ENCODE measurements around the gene CBARP. TPM values are rescaled to one million over a fixed set of nuclear protein-coding genes. Genes with fewer than 3 reads are reported as not detected.

CBARP gene
- total RNA-seq, 2 donors from 2014 or later: 0.33 to 0.78 TPM

DNA sequence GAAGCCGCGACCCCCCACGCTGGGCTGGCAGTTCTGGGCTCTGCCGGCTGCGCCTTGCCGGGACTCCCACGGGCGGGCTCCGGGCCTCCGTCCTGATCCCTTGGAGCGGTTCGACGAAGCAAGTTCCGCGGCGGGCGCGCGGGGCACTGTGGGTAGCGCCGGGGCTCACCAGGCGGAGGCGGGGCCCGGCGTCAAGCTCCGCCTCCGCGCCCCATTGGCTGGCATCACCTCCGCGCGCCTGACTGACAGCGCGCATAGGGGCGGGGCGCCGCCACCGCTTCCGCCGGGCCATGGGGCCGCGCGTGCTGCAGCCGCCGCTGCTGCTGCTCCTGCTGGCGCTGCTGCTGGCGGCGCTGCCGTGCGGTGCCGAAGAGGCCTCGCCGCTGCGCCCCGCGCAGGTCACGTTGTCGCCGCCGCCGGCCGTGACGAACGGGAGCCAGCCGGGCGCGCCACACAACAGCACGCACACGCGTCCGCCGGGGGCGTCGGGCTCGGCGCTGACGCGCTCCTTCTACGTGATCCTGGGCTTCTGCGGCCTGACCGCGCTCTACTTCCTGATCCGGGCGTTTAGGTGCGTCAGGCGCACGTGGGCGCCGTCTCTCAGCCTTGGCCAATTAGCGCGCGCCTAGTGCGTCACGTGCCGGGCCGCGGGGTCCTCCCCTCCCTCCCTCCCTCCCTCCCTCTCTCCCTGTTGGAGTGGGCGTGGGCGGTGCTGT, 37.6 kb upstream of the CBARP start, which contains the start of gene FAM174C:
Gene FAM174C (plus strand): TSS at position 271 of the 716 bp plus-strand sequence. CDS start 20 bp downstream, at position 291.
- peak within 1 kb of the TSS; percentile 43 to 72 for H3K4me3 ChIP-seq
- DNase-seq (peak; percentile 95 to 97 (median 96)), ATAC-seq (peak; percentile 88)
- H3K36me3 ChIP-seq (replicated peaks in 1 of 2; ENCODE audit: insufficient read depth in 1 of 2, low read depth in 2 of 2): peaks cover 7 to 22% of the 10 kb centered on the region in 2 donors
- H3K27me3 ChIP-seq: no peaks in the 10 kb centered on the region
- H3K4me1 ChIP-seq: peaks cover 61% of the 10 kb centered on the region
- no peaks in the 10 kb centered on the region for H3K9me3 ChIP-seq
- WGBS, 2 donors: 0% methylated on average over 8 to 74 of the region's 98 CpGs
- peak within 1 kb of the TSS; percentile 86 to 100 (median 98) for H3K27ac ChIP-seq
- peak; percentile 58 to 69 (median 62) for TF ChIP-seq POLR2A (IDR thresholded peaks at IDR 0.05)
- TF ChIP-seq, protein P1, sequence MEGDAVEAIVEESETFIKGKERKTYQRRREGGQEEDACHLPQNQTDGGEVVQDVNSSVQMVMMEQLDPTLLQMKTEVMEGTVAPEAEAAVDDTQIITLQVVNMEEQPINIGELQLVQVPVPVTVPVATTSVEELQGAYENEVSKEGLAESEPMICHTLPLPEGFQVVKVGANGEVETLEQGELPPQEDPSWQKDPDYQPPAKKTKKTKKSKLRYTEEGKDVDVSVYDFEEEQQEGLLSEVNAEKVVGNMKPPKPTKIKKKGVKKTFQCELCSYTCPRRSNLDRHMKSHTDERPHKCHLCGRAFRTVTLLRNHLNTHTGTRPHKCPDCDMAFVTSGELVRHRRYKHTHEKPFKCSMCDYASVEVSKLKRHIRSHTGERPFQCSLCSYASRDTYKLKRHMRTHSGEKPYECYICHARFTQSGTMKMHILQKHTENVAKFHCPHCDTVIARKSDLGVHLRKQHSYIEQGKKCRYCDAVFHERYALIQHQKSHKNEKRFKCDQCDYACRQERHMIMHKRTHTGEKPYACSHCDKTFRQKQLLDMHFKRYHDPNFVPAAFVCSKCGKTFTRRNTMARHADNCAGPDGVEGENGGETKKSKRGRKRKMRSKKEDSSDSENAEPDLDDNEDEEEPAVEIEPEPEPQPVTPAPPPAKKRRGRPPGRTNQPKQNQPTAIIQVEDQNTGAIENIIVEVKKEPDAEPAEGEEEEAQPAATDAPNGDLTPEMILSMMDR (IDR thresholded peaks at IDR 0.05): no peak
- intact Hi-C loops (cut with DNase I): no loop called here

DNA sequence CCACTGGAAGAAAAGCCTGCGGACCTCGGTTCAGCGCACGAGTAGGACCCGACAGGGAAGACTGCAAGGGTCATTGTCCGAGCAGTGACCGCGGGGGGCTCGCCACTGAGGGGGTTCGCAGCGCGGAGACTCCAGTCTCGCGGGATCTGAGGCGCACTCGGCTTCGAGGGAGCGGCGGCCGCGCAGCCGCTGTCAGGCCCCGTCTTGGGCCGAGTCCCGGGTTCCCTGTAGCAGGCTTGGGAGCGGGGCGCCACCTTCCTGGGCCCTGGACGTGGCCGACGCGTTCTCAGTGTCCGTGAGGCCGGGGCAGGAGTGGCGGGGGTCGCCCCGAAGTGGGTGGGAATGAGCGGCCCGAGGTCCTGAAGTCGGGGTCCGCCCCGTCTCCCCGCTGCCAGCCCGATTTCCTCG, 37.1 kb upstream of the CBARP start:
- Histone ChIP-seq H3K36me3 (replicated peaks in 1 of 2; ENCODE audit: insufficient read depth in 1 of 2, low read depth in 2 of 2) (peaks cover 7 to 22% of the 10 kb centered on the region in 2 donors), H3K4me3 (no peak overlapping the region), H3K4me1 (peaks cover 66% of the 10 kb centered on the region), H3K27ac (peak overlapping the region; percentile 86 to 100 (median 98)), H3K27me3 (no peaks in the 10 kb centered on the region), H3K9me3 (no peaks in the 10 kb centered on the region)
- TF ChIP-seq, protein P1 (IDR thresholded peaks at IDR 0.05): no peak
- TF ChIP-seq POLR2A (IDR thresholded peaks at IDR 0.05): no peak
- intact Hi-C loops (cut with DNase I): loop anchor here (5.0 kb wide), 1 partner anchor 132 kb away; the partner anchor contains the start of gene DAZAP1
- 29 to 80% methylated on average over 3 to 43 of the region's 44 CpGs for WGBS, 2 donors
- ATAC-seq (no peak), DNase-seq (no peak)

GRCh38 chr19:1274081-1274851, 36.5 kb upstream of the CBARP start:
- WGBS, 2 donors: 83 to 85% methylated on average over 21 to 46 of the region's 46 CpGs
- Histone ChIP-seq H3K36me3 (replicated peaks in 1 of 2; ENCODE audit: insufficient read depth in 1 of 2, low read depth in 2 of 2) (peaks cover 7 to 22% of the 10 kb centered on the region in 2 donors), H3K27me3 (no peaks in the 10 kb centered on the region), H3K9me3 (no peaks in the 10 kb centered on the region), H3K27ac (peak overlapping the region in 3 of 4 donors; percentile 86 to 100 (median 99)), H3K4me3 (no peak overlapping the region), H3K4me1 (peaks cover 66% of the 10 kb centered on the region)
- intact Hi-C loops (cut with DNase I): loop anchor here (5.0 kb wide), 1 partner anchor 133 kb away; the partner anchor contains the start of gene DAZAP1
- DNase-seq (peak in 3 of 4 donors; percentile 38 to 47 (median 45)), ATAC-seq (no peak)
- TF ChIP-seq POLR2A (IDR thresholded peaks at IDR 0.05): no peak
- TF ChIP-seq, protein P1 (IDR thresholded peaks at IDR 0.05): no peak

DNA sequence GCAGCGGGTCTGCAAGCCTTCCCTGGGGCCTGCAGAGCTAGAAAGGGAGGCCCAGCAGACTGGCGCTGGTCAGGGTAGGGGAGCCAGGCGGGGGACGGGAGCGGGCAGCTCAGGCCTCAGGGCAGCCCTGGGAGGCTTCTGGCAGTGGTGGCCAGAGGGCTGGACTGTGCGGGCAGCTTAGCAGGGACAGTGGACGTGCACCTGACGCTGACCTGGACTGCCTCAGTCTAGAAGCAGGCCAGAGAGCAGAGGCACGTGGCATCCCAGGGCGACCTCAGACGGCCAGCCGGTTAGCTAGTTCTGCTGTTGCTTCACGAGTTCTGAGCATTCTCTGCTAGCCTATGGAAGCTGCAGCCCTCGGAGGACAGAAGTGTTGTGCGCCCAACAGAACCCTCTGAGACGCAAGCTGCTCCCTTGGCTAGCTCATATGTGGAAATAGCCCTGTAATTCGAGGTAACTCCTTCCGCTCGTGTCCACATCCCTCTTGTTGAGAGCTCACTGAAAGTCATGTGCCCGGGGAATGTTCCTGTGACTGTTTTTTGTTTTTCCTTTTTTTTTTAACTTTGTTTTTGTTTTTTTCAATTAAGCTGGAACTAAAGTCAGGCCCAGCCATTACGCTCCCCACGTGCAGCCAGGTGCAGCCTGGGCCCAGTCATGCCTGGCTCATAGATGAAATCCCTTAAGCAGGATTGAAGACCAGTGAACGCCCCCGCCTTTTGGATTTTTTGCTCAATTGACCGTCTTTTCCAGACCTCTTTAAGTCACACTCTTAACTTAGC, 35.6 kb upstream of the CBARP start:
- 80 to 82% methylated on average over 14 to 25 of the region's 25 CpGs for WGBS, 2 donors
- peaks cover 7 to 18% of the 10 kb centered on the region in 2 donors for H3K36me3 ChIP-seq (replicated peaks in 1 of 2; ENCODE audit: insufficient read depth in 1 of 2, low read depth in 2 of 2)

More for the DNA sequence above, 35.6 kb upstream of the CBARP start:
- Histone ChIP-seq H3K9me3 (no peaks in the 10 kb centered on the region), H3K27ac (peak overlapping the region in 3 of 4 donors; percentile 86 to 100 (median 99)), H3K27me3 (no peaks in the 10 kb centered on the region), H3K4me3 (no peak overlapping the region), H3K4me1 (peaks cover 71% of the 10 kb centered on the region)
- DNase-seq: peak in 1 of 4 donors; percentile 20
- TF ChIP-seq POLR2A (IDR thresholded peaks at IDR 0.05): peak in 1 of 3 donors; percentile 19
- TF ChIP-seq, protein P1 (IDR thresholded peaks at IDR 0.05): no peak
- intact Hi-C loops (cut with DNase I): loop anchor here (5.0 kb wide), 1 partner anchor 134 kb away; the partner anchor contains the start of gene DAZAP1
- no peak for ATAC-seq
